Duodenal mucosa (tissue), 2 donors: ENCODE data around the gene MYO1D.

ENCODE experiments used
- H3K27ac ChIP-seq: one replicate; pipeline ENCODE4 v1.7.0; 2013; ENCODE audit warnings: low read depth, low read length
- H3K27me3 ChIP-seq, 2 donors: one replicate each; pipeline ENCODE4 v1.7.0; 2013; ENCODE audit warnings: low read length in 2 of 2, control low read depth in 1 of 2; ENCODE audit not compliant: insufficient read depth in 2 of 2, control insufficient read depth in 1 of 2
- H3K36me3 ChIP-seq, 2 donors: one replicate each; pipeline ENCODE4 v1.7.0; 2013; ENCODE audit warnings: low read length in 2 of 2, control low read depth in 1 of 2; ENCODE audit not compliant: insufficient read depth in 2 of 2, control insufficient read depth in 1 of 2
- H3K4me1 ChIP-seq, 2 donors: one replicate each; pipeline ENCODE4 v1.7.0; 2013; ENCODE audit warnings: low read length in 2 of 2, control low read depth in 1 of 2; ENCODE audit not compliant: insufficient read depth in 2 of 2, control insufficient read depth in 1 of 2
- H3K4me3 ChIP-seq, 2 donors: one replicate each; pipeline ENCODE4 v1.7.0; 2013; ENCODE audit warnings: low read length in 2 of 2, low read depth in 1 of 2
- H3K9ac ChIP-seq, 2 donors: one replicate each; pipeline ENCODE4 v1.7.0; 2013; ENCODE audit warnings: low read length in 2 of 2, low read depth in 1 of 2
- H3K9me3 ChIP-seq, 2 donors: one replicate each; pipeline ENCODE4 v1.7.0; 2013; ENCODE audit warnings: low read length in 2 of 2, control low read depth in 1 of 2; ENCODE audit not compliant: control insufficient read depth in 1 of 2

Gene MYO1D

DNA sequence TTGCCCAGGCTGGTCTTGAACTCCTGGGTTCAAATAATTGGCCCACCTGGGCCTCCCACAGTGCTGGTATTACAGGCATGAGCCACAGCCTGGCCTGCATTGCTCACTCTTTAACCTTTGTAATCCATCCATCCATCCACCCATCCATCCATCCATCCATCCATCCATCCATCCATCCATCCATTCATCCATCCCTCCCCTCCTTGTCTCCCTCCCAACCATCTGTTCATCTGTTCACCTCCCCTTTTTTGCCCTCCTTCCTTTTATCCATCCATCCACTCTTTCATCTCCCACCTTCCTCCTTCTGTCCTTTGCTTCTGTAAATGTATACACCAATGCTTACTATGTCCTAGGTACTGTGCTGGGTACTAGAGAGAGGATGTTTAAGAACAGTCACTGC, 324.6 kb downstream of the MYO1D start:
- no peak overlapping the region for H3K27ac ChIP-seq
- H3K9ac ChIP-seq: no peak overlapping the region
- no peaks in the 10 kb centered on the region for H3K36me3 ChIP-seq
- H3K4me1 ChIP-seq: peaks cover 0 to 5% of the 10 kb centered on the region in 2 donors
- no peak overlapping the region for H3K4me3 ChIP-seq
- H3K9me3 ChIP-seq: no peaks in the 10 kb centered on the region
- H3K27me3 ChIP-seq: no peaks in the 10 kb centered on the region

DNA sequence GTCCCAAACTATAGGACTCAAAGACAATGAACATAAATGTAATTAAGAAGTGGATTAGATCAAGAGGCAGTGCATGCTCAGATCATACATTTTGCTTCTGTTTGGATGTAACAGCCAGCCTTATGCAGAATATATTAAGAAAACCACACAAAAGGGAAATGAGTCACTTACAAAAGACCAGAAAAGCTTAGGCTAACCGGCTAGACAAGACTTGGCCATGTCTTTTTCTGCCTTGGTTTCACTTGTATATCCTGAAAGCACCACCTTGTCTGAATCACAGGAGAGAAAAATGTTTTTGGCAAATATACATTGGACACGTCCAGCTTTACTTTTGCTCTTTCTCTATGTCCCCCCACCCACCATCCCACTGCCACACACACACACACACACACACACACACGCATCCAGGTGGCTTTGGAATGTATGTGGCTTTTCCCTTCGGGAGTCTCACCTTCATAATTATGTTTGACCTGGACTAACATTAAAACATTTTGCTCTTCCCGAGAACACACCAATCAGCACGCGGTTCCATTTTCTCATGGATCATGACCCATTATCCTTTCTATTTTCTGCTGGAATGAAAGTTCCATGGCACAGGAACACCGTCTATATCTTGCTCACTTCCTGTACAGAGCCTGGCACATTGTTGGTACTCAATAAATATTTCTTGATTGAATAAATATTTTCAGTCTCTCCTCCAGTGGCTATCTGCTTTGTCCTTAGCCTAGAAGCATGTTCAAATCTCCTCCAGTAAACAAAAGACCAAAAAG, 325.6 kb downstream of the MYO1D start:
- no peaks in the 10 kb centered on the region for H3K36me3 ChIP-seq
- H3K27me3 ChIP-seq: no peaks in the 10 kb centered on the region
- H3K9me3 ChIP-seq: no peaks in the 10 kb centered on the region
- peaks cover 0 to 5% of the 10 kb centered on the region in 2 donors for H3K4me1 ChIP-seq
- no peak overlapping the region for H3K9ac ChIP-seq
- no peak overlapping the region for H3K4me3 ChIP-seq
- H3K27ac ChIP-seq: no peak overlapping the region

DNA sequence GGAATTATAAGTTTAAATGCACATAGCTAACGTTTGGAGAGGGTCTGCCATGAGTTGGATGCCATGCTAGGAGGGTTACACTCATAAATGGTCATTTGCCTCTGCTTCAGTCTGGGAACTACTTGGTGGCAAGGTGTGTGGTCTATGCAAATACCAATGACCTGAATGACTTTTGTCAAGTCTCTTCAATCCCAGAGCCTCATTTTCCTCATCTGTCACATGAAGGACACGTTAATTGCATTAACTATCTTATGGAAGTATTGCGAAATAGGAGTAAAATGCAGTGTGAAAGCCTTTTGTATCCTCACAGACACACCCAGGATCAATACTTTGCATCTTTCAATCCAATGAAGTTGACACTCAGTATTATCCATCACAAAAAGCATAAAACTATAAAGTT, 327.4 kb downstream of the MYO1D start:
- no peaks in the 10 kb centered on the region for H3K9me3 ChIP-seq
- no peaks in the 10 kb centered on the region for H3K36me3 ChIP-seq
- H3K27me3 ChIP-seq: no peaks in the 10 kb centered on the region
- H3K4me1 ChIP-seq: peaks cover 0 to 5% of the 10 kb centered on the region in 2 donors
- no peak overlapping the region for H3K4me3 ChIP-seq
- H3K9ac ChIP-seq: no peak overlapping the region
- H3K27ac ChIP-seq: no peak overlapping the region

DNA sequence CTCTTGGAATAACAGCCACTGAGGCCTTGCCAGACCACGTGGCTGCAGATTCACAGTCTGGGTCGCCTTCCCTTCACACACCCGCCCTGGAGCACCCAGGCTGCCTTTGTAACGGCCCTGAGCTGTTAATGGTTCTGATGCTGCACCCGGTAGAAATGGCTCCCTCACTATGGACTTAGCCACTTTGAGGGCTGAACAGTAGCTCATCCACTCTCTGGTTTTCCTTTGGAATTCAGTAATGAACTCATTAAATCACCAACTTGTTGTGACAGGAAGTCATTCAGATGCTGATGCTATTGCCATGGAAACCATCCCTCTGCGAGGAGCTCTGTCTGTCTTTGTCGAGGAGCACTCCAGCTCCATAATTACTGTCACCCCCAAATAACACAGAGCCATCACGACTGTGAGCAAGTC, 330.9 kb downstream of the MYO1D start:
- no peak overlapping the region for H3K9ac ChIP-seq
- H3K4me1 ChIP-seq: no peaks in the 10 kb centered on the region
- H3K4me3 ChIP-seq: no peak overlapping the region
- no peaks in the 10 kb centered on the region for H3K27me3 ChIP-seq
- H3K27ac ChIP-seq: no peak overlapping the region
- H3K9me3 ChIP-seq: no peaks in the 10 kb centered on the region
- H3K36me3 ChIP-seq: peaks cover 0 to 3% of the 10 kb centered on the region in 2 donors

DNA sequence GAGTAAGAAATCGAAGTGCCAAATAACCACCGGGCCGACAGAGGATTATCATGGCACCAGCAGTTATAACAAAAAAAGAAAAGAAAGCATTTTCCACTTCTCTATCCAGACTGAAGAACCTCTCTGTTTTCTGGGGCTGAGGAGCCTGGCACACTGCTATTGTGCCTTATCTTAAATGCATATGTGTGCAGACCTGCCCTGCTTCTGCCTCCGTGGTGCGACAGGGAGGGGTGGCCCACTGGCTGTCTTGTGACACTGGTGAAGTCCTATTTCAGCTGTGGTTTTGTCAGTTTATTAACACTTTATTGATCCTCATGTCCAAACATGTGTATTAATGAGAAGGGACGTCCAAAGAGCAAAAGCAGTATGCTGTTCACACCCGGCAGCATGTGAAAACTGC, 334.7 kb downstream of the MYO1D start:
- H3K27ac ChIP-seq: no peak overlapping the region
- H3K9me3 ChIP-seq: no peaks in the 10 kb centered on the region
- H3K9ac ChIP-seq: no peak overlapping the region
- H3K27me3 ChIP-seq: no peaks in the 10 kb centered on the region
- H3K4me3 ChIP-seq: no peak overlapping the region
- peaks cover 0 to 3% of the 10 kb centered on the region in 2 donors for H3K36me3 ChIP-seq
- H3K4me1 ChIP-seq: no peaks in the 10 kb centered on the region

DNA sequence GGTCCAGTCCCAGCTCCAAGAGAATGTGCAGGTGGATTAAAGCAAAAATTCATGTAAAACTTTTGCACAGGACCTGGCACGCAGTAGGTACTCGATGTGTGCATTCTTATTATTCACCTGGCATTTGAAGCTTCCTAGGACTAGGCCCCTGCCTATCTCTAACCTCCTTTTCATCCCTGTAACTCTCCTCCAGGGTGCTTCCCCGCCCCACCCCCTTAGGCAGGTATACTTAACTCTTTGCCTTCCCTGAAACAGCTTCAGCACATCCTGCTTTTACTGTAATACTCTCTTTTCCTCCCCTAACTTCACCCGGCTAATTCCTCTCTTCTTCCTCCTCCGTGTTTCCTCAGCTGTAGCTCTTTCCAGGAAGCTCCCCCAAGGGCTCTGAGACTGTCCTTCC, 335.3 kb downstream of the MYO1D start:
- no peak overlapping the region for H3K4me3 ChIP-seq
- no peaks in the 10 kb centered on the region for H3K27me3 ChIP-seq
- H3K4me1 ChIP-seq: no peaks in the 10 kb centered on the region
- no peaks in the 10 kb centered on the region for H3K9me3 ChIP-seq
- H3K27ac ChIP-seq: no peak overlapping the region
- H3K9ac ChIP-seq: no peak overlapping the region
- peaks cover 0 to 3% of the 10 kb centered on the region in 2 donors for H3K36me3 ChIP-seq

DNA sequence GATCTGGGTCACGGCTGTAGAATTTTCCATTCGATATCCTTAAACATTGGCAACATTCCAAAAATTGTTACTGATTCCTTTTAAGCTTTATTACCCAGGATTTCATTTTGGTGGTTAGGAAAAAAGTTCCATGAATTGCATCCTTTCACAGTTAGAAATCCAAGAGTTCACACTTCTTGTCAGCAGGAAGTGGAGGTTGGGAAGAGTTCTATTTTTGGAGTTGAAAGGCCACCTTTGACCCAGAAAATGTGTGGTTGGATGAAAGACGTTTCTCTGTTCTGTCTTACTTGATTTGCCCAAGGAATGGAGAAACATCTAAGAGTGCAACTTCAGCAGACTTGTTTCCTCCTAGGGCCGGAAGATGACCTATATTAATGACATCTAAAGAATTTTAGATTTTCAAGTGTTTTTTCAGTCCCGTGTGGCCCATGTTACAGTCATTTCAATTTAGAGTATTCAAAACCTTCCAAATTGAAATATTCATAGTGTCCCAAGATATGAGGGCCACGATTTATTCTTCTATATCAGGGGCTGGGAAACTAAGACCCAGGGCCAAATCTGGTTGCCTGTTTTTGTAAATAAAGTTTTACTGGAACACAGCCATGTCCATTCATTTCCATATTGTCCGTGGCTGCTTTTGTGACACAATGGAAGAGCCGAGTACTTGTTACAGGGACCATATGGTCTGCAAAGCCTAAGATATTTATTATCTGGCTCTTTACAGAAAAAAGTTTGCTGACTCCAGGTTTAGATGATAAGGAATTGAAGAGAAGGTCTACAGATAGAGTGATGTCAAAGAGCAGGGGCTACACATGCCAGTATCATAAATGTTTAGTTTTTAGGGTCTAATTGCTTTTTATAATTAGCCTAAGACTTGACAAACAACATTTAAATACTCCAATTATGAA, 339.9 kb downstream of the MYO1D start:
- H3K4me3 ChIP-seq: no peak overlapping the region
- H3K27ac ChIP-seq: no peak overlapping the region
- no peaks in the 10 kb centered on the region for H3K27me3 ChIP-seq
- no peaks in the 10 kb centered on the region for H3K9me3 ChIP-seq
- no peak overlapping the region for H3K9ac ChIP-seq
- no peaks in the 10 kb centered on the region for H3K36me3 ChIP-seq
- peaks cover 4 to 6% of the 10 kb centered on the region in 2 donors for H3K4me1 ChIP-seq

DNA sequence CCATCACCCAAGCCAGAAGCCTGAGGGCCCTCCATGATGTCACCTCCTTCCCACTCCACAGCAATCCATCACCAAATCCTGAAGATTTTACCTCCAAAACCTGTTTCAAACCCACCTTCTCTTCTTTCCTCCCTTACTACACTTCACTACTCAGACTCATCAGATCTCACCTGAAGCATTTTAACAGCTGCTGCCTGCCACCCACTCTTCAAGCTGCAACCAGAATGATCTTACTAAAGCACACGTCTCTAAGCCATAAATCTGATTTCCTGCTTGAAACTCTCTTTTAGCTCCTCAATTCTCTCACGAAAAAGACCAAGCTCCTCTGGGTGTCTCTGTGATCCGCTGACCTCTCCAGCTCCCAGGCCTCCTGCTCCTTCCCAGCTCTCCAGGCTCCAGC, 343.6 kb downstream of the MYO1D start:
- H3K36me3 ChIP-seq: peaks cover 0 to 14% of the 10 kb centered on the region in 2 donors
- H3K27me3 ChIP-seq: no peaks in the 10 kb centered on the region
- no peak overlapping the region for H3K4me3 ChIP-seq
- no peak overlapping the region for H3K9ac ChIP-seq
- peaks cover 4 to 6% of the 10 kb centered on the region in 2 donors for H3K4me1 ChIP-seq
- no peaks in the 10 kb centered on the region for H3K9me3 ChIP-seq
- H3K27ac ChIP-seq: no peak overlapping the region

DNA sequence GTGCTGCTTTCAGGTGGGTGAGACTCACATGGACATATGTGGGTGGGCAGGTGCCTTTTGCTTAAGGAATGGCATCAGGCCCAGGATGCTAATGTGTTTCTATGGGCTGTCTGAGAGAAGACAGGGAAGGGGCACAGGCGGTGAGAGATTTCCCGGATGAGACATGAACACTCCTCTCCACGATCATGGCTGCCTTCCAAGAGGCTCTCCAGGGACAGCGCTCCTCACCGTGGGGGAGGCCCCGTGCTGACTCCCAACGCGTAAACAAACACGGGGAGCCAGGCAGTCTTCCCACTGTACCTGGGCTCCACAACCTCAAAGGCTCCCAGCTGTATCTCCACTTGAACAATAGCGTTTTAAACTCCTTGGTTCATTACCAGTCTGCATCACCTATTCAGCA, 347.3 kb downstream of the MYO1D start:
- Histone ChIP-seq H3K4me3 (no peak overlapping the region), H3K9ac (no peak overlapping the region), H3K4me1 (peaks cover 1 to 6% of the 10 kb centered on the region in 2 donors), H3K36me3 (peaks cover 0 to 19% of the 10 kb centered on the region in 2 donors), H3K27me3 (no peaks in the 10 kb centered on the region), H3K9me3 (no peaks in the 10 kb centered on the region), H3K27ac (no peak overlapping the region)

DNA sequence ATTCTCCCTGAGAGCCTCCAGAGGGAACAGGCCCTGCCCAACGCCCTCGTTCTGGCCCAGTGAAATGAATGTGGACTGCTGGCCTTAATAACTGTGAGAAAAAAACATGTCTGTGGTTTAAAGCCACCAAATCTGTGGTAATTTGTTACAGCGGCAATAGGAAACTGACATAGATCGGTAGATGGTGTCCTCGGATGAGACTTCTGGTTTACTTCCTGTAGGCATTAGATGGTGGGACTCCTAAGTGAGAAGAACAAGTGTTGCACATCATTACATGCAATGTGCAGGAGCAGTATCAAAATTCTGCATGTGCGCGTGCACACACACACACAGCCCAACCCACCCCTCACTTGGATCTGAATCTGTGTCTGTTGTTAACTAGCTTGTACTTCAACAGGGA, 348.1 kb downstream of the MYO1D start:
- Histone ChIP-seq H3K4me1 (no peaks in the 10 kb centered on the region), H3K27me3 (no peaks in the 10 kb centered on the region), H3K36me3 (peaks cover 0 to 19% of the 10 kb centered on the region in 2 donors), H3K9me3 (no peaks in the 10 kb centered on the region), H3K4me3 (no peak overlapping the region), H3K9ac (no peak overlapping the region), H3K27ac (no peak overlapping the region)
